Measurements from ENCODE around the gene HEPH.

DNA sequence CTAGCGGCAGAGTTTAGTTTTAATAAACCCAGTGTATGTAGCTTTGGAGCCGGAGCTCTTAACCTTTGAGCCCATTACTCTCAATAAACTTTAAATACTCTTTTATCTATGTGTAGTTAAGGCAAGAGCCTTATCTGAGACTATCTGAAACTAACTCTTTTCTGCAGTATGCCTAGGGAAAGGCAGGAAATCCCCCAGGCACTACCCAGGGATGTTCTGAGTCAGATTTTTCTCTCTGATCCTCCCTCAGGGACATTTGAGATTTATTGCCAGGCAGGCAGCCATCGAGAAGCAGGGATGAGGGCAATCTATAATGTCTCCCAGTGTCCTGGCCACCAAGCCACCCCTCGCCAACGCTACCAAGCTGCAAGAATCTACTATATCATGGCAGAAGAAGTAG lies 39.1 kb downstream of the HEPH start:
- TF ChIP-seq, protein P1, sequence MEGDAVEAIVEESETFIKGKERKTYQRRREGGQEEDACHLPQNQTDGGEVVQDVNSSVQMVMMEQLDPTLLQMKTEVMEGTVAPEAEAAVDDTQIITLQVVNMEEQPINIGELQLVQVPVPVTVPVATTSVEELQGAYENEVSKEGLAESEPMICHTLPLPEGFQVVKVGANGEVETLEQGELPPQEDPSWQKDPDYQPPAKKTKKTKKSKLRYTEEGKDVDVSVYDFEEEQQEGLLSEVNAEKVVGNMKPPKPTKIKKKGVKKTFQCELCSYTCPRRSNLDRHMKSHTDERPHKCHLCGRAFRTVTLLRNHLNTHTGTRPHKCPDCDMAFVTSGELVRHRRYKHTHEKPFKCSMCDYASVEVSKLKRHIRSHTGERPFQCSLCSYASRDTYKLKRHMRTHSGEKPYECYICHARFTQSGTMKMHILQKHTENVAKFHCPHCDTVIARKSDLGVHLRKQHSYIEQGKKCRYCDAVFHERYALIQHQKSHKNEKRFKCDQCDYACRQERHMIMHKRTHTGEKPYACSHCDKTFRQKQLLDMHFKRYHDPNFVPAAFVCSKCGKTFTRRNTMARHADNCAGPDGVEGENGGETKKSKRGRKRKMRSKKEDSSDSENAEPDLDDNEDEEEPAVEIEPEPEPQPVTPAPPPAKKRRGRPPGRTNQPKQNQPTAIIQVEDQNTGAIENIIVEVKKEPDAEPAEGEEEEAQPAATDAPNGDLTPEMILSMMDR (IDR thresholded peaks at IDR 0.05; ENCODE audit: low read depth, low read length): no peak
- TF ChIP-seq POLR2A (IDR thresholded peaks at IDR 0.05; ENCODE audit: extremely low read depth, insufficient read length): no peak
- TF ChIP-seq, protein P2, sequence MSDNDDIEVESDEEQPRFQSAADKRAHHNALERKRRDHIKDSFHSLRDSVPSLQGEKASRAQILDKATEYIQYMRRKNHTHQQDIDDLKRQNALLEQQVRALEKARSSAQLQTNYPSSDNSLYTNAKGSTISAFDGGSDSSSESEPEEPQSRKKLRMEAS (IDR thresholded peaks at IDR 0.05; ENCODE audit: low read depth, low read length): no peak

Measured in NB4 (cell line).